Transverse colon (tissue), 4 donors: ENCODE data around the gene VEGFA. TPM values are rescaled to one million over a fixed set of nuclear protein-coding genes. Genes with fewer than 3 reads are reported as not detected.

Experiments
- DNase-seq: peaks from one replicate; pipeline ENCODE4 v3.0.0-alpha.2; 2019
- H3K27ac ChIP-seq, 4 donors: fragments of 200-600 bp; sonication (generic); 2 replicates each; pipeline ENCODE4 v1.5.1; 2016 to 2018; ENCODE audit warnings: inconsistent platforms in 4 of 4
- H3K27me3 ChIP-seq: fragments of 200-600 bp; sonication (generic); 2 replicates; pipeline ENCODE4 v1.5.1; 2017; ENCODE audit warnings: inconsistent platforms
- H3K36me3 ChIP-seq, 4 donors: fragments of 200-600 bp; sonication (generic); 2 replicates each; pipeline ENCODE4 v1.5.1; 2017 to 2019; ENCODE audit warnings: inconsistent platforms in 4 of 4
- H3K4me1 ChIP-seq, 4 donors: fragments of 200-600 bp; sonication (generic); 2 replicates each; pipeline ENCODE4 v1.5.1; 2017 to 2020; ENCODE audit warnings: inconsistent platforms in 4 of 4
- H3K4me3 ChIP-seq, 4 donors: fragments of 200-600 bp; sonication (generic); 1 replicate in 1 of 4; 2 replicates in 3 of 4; pipeline versions ENCODE4 v1.5.1 to v1.6.1; 2017 to 2019; ENCODE audit warnings: inconsistent platforms in 4 of 4
- H3K9me3 ChIP-seq, 2 donors: fragments of 200-600 bp; sonication (generic); 2 replicates each; pipeline ENCODE4 v1.5.1; 2017 to 2019; ENCODE audit warnings: inconsistent platforms in 2 of 2
- EP300 ChIP-seq: sonication (generic); formaldehyde crosslinking; IDR thresholded peaks from one replicate; pipeline ENCODE4 v1.6.1; 2017; ENCODE audit warnings: antibody characterized with exemption, low read depth
- POLR2A ChIP-seq: fragments of 450-650 bp; IDR thresholded peaks from one replicate; pipeline ENCODE4 v1.6.1; 2016; ENCODE audit warnings: antibody characterized with exemption, mild to moderate bottlenecking, moderate library complexity
- POLR2AphosphoS5 ChIP-seq, 3 donors: sonication (generic); formaldehyde crosslinking; IDR thresholded peaks; one replicate each; pipeline ENCODE4 v1.6.1; 2016; ENCODE audit warnings: antibody characterized with exemption in 3 of 3
- WGBS, 2 donors: methylation state at CpG; one replicate each; pipeline ENCODE4 v1.1.5; 2018; ENCODE audit warnings: low coverage in 1 of 2; 5-methylcytosine and 5-hydroxymethylcytosine counted together
- in situ Hi-C, 4 donors: fragments of 200-750 bp; cut with MboI; loops; one replicate each; pipeline versions ENCODE4 v1.15.0 to v1.15.1; 2017; ENCODE audit warnings: low sequenced_read_pairs in 3 of 4, low pct_ligation_motif_present in 1 of 4, low pct_unique_long_range_greater_than_20kb in 1 of 4
- intact Hi-C: fragments of 100-400 bp; cut with DNase I; formaldehyde crosslinking; loops from one replicate; pipeline ENCODE4 v1.15.1; 2023; ENCODE audit warnings: low total_unique reads
- total RNA-seq, 4 donors: library from RNA; depleted of rRNA; stranded (reverse); fragments of >200 nt; gene quantifications; one replicate each; pipeline ENCODE4 v1.1.0, GENCODE V29; 2016
- TF ChIP-seq, protein P1 (sequence below), 5 experiments: fragments of 200-600 bp in 3 of 5; fragments of 450-650 bp in 2 of 5; sonication (generic) in 3 of 5; IDR thresholded peaks; 1 replicate in 2 of 5; 2 replicates in 3 of 5; pipeline ENCODE4 v1.5.1; 2016 to 2017; ENCODE audit warnings: antibody characterized with exemption in 5 of 5, inconsistent platforms in 3 of 5, mild to moderate bottlenecking in 2 of 5, moderate library complexity in 1 of 5

The VEGFA gene
- total RNA-seq, 4 donors from 2014 or later: 131 to 608 (median 203) TPM

DNA sequence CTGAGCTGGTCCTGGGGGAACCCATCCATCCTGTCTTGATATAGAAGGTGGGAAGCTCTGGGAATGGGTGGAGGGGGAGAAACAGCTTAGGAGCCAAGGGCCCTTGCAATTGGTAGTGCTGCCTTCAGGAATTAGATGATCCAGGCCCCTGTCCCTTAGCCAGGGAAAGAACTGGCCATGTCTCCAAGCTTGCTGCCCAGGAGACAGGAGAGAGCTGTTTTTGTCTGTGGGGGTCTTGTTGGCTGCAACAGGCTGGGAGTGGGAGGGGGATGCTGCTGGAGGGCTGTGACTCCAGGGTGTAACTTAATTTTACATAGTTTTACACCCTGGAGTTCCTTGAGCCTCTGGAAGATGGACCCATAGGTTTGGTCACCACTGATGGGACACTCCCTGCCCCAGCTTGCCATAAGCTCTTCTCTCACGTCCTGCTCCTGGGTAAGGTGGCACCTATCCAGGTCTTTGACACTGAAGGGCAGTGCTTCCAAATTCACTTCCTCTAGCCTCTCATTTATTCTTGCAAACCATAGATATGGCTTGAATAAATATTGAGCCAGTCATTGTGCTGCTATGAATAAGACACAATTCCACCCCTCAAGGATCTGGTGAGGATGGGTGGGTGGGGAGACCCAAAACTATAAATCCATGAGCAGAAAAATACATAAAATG lies 16.8 kb downstream of the VEGFA start:
- H3K36me3 ChIP-seq: peaks cover 0 to 35% (median 11%) of the 10 kb centered on the region in 4 donors
- TF ChIP-seq, protein P1, sequence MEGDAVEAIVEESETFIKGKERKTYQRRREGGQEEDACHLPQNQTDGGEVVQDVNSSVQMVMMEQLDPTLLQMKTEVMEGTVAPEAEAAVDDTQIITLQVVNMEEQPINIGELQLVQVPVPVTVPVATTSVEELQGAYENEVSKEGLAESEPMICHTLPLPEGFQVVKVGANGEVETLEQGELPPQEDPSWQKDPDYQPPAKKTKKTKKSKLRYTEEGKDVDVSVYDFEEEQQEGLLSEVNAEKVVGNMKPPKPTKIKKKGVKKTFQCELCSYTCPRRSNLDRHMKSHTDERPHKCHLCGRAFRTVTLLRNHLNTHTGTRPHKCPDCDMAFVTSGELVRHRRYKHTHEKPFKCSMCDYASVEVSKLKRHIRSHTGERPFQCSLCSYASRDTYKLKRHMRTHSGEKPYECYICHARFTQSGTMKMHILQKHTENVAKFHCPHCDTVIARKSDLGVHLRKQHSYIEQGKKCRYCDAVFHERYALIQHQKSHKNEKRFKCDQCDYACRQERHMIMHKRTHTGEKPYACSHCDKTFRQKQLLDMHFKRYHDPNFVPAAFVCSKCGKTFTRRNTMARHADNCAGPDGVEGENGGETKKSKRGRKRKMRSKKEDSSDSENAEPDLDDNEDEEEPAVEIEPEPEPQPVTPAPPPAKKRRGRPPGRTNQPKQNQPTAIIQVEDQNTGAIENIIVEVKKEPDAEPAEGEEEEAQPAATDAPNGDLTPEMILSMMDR (IDR thresholded peaks at IDR 0.05): no peak
- TF ChIP-seq EP300: no peak
- no peak for TF ChIP-seq POLR2AphosphoS5 (IDR thresholded peaks at IDR 0.05)
- no peak for TF ChIP-seq POLR2A
- H3K4me3 ChIP-seq: no peak overlapping the region
- 47% methylated on average over 1 of the region's 1 CpG; no CpG with 5 or more reads in 1 of the 2 donors for WGBS, 2 donors
- intact Hi-C loops: no loop called here
- DNase-seq: no peak
- H3K4me1 ChIP-seq: no peaks in the 10 kb centered on the region
- no peak overlapping the region for H3K27ac ChIP-seq
- in situ Hi-C loops: no loop called here
- no peaks in the 10 kb centered on the region for H3K9me3 ChIP-seq
- H3K27me3 ChIP-seq: no peaks in the 10 kb centered on the region

DNA sequence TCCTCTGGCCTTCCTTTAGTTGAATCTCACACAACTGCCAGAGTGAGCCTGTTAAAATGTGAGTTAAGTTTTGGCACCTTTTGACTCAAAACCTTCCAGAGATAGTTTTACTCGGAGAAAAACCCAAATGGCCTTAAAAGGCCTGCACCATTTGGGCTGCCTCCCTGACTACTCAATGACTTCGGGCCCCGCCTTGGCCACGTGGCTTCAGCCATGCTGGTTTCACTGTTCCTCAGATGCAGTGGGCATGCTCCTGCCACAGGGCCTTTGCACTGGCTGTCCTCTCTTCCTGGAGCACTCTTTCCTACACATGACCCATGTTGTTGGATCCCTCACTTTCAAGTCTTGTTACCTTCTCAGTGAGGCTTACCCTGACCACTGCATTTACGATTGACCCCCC lies 18.3 kb downstream of the VEGFA start:
- intact Hi-C loops: no loop called here
- TF ChIP-seq POLR2AphosphoS5 (IDR thresholded peaks at IDR 0.05): no peak
- TF ChIP-seq EP300: no peak
- TF ChIP-seq POLR2A: no peak
- TF ChIP-seq, protein P1 (IDR thresholded peaks at IDR 0.05): no peak

DNA sequence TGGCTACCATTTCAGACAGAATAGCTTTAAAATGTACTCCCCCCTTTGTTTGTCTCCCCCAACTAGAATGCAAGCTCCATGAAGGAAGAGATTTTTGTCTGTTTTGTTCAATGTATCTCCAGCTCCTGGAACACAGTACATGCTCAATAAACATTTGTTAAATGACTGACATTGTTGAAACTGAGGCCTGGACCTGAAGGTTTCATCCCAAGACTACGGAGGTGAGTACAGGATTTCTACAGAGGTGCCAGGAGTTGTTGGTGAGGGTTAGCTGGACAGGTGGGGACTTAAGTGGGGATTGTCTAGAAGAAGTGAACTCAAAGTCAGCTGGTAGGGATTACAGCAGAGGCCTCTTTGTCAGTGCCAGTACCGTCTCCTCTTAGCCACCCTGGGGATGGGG lies 19.4 kb downstream of the VEGFA start:
- intact Hi-C loops (no loop called here), in situ Hi-C loops (no loop called here)
- H3K4me3 ChIP-seq: no peak overlapping the region
- peak overlapping the region in 2 of 4 donors; percentile 17 to 53 for H3K27ac ChIP-seq
- H3K36me3 ChIP-seq: peaks cover 0 to 14% (median 5%) of the 10 kb centered on the region in 4 donors
- WGBS, 2 donors: 83 to 100% methylated on average over 1 to 2 of the region's 2 CpGs
- DNase-seq: no peak
- no peaks in the 10 kb centered on the region for H3K9me3 ChIP-seq
- no peaks in the 10 kb centered on the region for H3K27me3 ChIP-seq
- H3K4me1 ChIP-seq: no peaks in the 10 kb centered on the region
- TF ChIP-seq POLR2A: no peak
- no peak for TF ChIP-seq EP300
- TF ChIP-seq POLR2AphosphoS5 (IDR thresholded peaks at IDR 0.05): no peak
- TF ChIP-seq, protein P1 (IDR thresholded peaks at IDR 0.05): no peak

More for the DNA sequence above, 18.3 kb downstream of the VEGFA start:
- WGBS, 2 donors: 86% methylated on average over 5 of the region's 5 CpGs; no CpG with 5 or more reads in 1 of the 2 donors
- Histone ChIP-seq H3K36me3 (peaks cover 0 to 25% (median 9%) of the 10 kb centered on the region in 4 donors), H3K4me3 (no peak overlapping the region), H3K27ac (no peak overlapping the region), H3K27me3 (no peaks in the 10 kb centered on the region), H3K9me3 (no peaks in the 10 kb centered on the region), H3K4me1 (no peaks in the 10 kb centered on the region)
- in situ Hi-C loops: no loop called here
- DNase-seq: no peak

DNA sequence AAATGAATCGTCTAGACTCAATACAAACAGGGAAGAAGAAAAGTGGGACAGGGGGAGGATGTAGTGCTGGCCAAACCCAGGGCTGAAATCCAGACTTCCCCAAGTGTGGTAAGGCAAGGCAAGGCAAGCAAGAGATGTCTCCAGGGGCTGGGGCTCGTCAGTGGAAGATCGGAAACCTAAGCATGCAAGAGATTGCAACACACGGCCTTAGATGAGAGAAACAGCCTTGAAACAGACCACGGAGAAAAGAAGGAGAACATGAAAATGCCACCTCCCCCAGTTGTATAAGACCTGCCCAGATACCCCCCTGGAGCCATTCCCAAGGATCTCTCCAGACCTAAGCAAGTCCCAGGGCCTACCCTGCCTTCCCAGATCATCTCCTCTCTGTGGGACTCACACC lies 20.0 kb downstream of the VEGFA start:
- in situ Hi-C loops: no loop called here
- DNase-seq: no peak

More for the DNA sequence above, 20.0 kb downstream of the VEGFA start:
- WGBS, 2 donors: 60 to 64% methylated on average over 4 to 5 of the region's 5 CpGs
- H3K27ac ChIP-seq: peak overlapping the region in 3 of 4 donors; percentile 17 to 53 (median 48)
- TF ChIP-seq POLR2A (no peak), POLR2AphosphoS5 (IDR thresholded peaks at IDR 0.05) (no peak), EP300 (no peak)
- TF ChIP-seq, protein P1 (IDR thresholded peaks at IDR 0.05): no peak
- no peaks in the 10 kb centered on the region for H3K4me1 ChIP-seq
- intact Hi-C loops: no loop called here
- H3K4me3 ChIP-seq: no peak overlapping the region
- peaks cover 0 to 8% (median 2%) of the 10 kb centered on the region in 4 donors for H3K36me3 ChIP-seq
- H3K27me3 ChIP-seq: no peaks in the 10 kb centered on the region
- H3K9me3 ChIP-seq: no peaks in the 10 kb centered on the region
